OCI-LY7 (cell line): ENCODE results near the gene RAB6A. TPM values are rescaled to one million over a fixed set of nuclear protein-coding genes. Genes with fewer than 3 reads are reported as not detected.
"Not testable (repeated sequence)": the region's sequence is repeated elsewhere in the genome, so short reads cannot be mapped to it uniquely, and the experiment has no call there.

Experiments used
- BruUV-seq: library from RNA; stranded (reverse); fragments of 400-500 nt; replicated peaks from 2 replicates; lab custom pipeline; 2021; lab: Mats Ljungman, UMichigan
- CTCF ChIA-PET: fragments of 300-600 bp; sonication (Branson Sonifier 250); formaldehyde crosslinking; loops from one replicate; lab custom pipeline; 2022; ENCODE audit warnings: antibody characterized with exemption; ENCODE audit not compliant: unreplicated experiment; lab: Charles Lee
- POLR2A ChIA-PET: fragments of 300-600 bp; sonication (Branson Sonifier 250); formaldehyde crosslinking; loops from one replicate; lab custom pipeline; 2022; ENCODE audit warnings: antibody characterized with exemption; lab: Charles Lee
- DNase-seq: peaks from one replicate; pipeline ENCODE4 v3.0.0-alpha.2; 2015; ENCODE audit warnings: low spot score
- H2AFZ ChIP-seq: fragments of 200-600 bp; sonication (generic), shearing (Covaris generic); 2 replicates; pipeline ENCODE4 v1.6.1; 2014; ENCODE audit warnings: mild to moderate bottlenecking, antibody characterized with exemption, low read length, moderate library complexity
- H3K27ac ChIP-seq: fragments of 200-600 bp; sonication (generic); 2 replicates; pipeline ENCODE4 v1.5.1; 2014; ENCODE audit warnings: mixed run types, low read depth, mild to moderate bottlenecking, moderate library complexity, low read length, inconsistent platforms; ENCODE audit not compliant: poor library complexity, severe bottlenecking
- H3K36me3 ChIP-seq: fragments of 200-600 bp; sonication (generic); 2 replicates; pipeline ENCODE4 v1.6.1; 2014; ENCODE audit warnings: mild to moderate bottlenecking, antibody characterized with exemption, low read length, moderate library complexity, mixed read lengths; ENCODE audit not compliant: insufficient read depth
- H3K4me1 ChIP-seq: fragments of 200-600 bp; sonication (generic); 2 replicates; pipeline ENCODE4 v1.5.1; 2014; ENCODE audit warnings: mild to moderate bottlenecking, low read length; ENCODE audit not compliant: insufficient read depth, poor library complexity, severe bottlenecking
- H3K4me2 ChIP-seq: fragments of 200-600 bp; sonication (generic); 2 replicates; pipeline ENCODE4 v1.6.1; 2014; ENCODE audit warnings: mild to moderate bottlenecking, low read length
- H3K4me3 ChIP-seq: fragments of 200-600 bp; sonication (generic); 2 replicates; pipeline ENCODE4 v1.5.1; 2014; ENCODE audit warnings: mild to moderate bottlenecking, low read depth, low read length; ENCODE audit not compliant: poor library complexity, severe bottlenecking
- H3K79me2 ChIP-seq: fragments of 200-600 bp; sonication (generic); 2 replicates; pipeline ENCODE4 v1.6.1; 2016; ENCODE audit warnings: low read depth, mild to moderate bottlenecking, low read length, moderate library complexity, mixed read lengths; ENCODE audit not compliant: insufficient read depth
- H3K9me2 ChIP-seq: fragments of 200-600 bp; sonication (generic); 2 replicates; pipeline ENCODE4 v1.6.1; 2016; ENCODE audit warnings: mild to moderate bottlenecking, low read length, mixed read lengths; ENCODE audit not compliant: insufficient read depth
- H3K9me3 ChIP-seq: fragments of 200-600 bp; sonication (generic); 2 replicates; pipeline ENCODE4 v1.6.1; 2014; ENCODE audit warnings: mild to moderate bottlenecking, mixed run types, low read length, mixed read lengths
- H4K20me1 ChIP-seq: fragments of 200-600 bp; sonication (generic); 2 replicates; pipeline ENCODE4 v1.6.1; 2014; ENCODE audit warnings: mild to moderate bottlenecking, antibody characterized with exemption, low read length, moderate library complexity, mixed read lengths; ENCODE audit not compliant: insufficient read depth
- EZH2phosphoT487 ChIP-seq: fragments of 200-600 bp; sonication (generic); IDR thresholded peaks from 2 replicates; pipeline ENCODE4 v1.6.1; 2018; ENCODE audit warnings: low read depth, borderline replicate concordance, mild to moderate bottlenecking, mixed run types, antibody characterized with exemption, low read length, moderate library complexity, mixed read lengths
- intact Hi-C: fragments of 100-400 bp; cut with micrococcal nuclease; formaldehyde crosslinking; loops from one replicate; pipeline ENCODE4 v1.10.0; 2022; ENCODE audit not compliant: unreplicated experiment
- total RNA-seq, 2 experiments: library from RNA; depleted of rRNA in 1 of 2; stranded (reverse); fragments of >200 nt in 1 of 2; shearing (Covaris generic) in 1 of 2; gene quantifications; 2 replicates each; pipeline ENCODE4 v1.2.3, GENCODE V29; 2014 to 2022
- TF ChIP-seq, protein P1 (sequence below): fragments of 200-600 bp; sonication (generic); conservative IDR thresholded peaks from 2 replicates; pipeline ENCODE4 v1.5.1; 2014; ENCODE audit warnings: mild to moderate bottlenecking, antibody characterized with exemption, low read length, moderate library complexity, mixed read lengths

Gene RAB6A
- total RNA-seq, 2 experiments from 2014 or later: 46.5 to 72.9 TPM

DNA sequence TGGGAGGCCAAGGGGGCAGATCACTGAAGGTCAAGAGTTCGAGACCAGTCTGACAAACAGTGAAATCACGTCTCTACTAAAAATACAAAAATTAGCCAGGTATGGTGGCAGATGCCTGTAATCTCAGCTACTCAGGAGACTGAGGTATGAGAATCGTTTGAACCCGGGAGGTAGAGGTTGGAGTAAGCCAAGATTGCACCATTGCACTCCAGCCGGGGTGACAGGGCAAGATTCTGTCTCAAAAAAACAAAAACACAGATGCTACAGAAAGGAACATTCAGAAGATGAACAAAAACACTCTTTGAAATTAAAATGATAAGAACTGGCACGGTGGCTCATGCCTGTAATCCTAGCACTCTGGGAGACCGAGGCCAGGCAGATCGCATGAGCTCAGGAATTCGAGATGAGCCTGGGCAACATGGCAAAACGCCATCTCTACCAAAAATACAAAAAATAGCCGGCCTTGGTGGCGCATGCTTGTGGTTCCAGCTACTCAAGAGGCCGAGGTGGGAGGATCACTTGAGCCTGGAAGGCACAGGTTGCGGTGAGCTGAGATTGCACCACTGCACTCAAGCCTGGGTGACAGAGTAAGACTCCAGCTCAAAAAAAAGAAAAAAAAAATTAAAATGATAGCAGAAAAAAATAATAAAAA, 8.5 kb downstream of the RAB6A start:
- H4K20me1 ChIP-seq: no peaks in the 10 kb centered on the region
- peaks cover 5% of the 10 kb centered on the region; the same call in 1 of the 2 replicates for H3K36me3 ChIP-seq
- H3K79me2 ChIP-seq: peaks cover 45% of the 10 kb centered on the region; the same call in 1 of the 2 replicates
- ChIA-PET POLR2A (interaction anchor here (0.7 to 0.8 kb wide), 2 partner anchors 11 to 24 kb away, joined by 3 to 4 read pairs; no protein-coding TSS in a partner anchor), CTCF (no interaction called here)
- H3K9me2 ChIP-seq: no peaks in the 10 kb centered on the region
- no peak overlapping the region for H2AFZ ChIP-seq
- no peaks in the 10 kb centered on the region for H3K9me3 ChIP-seq
- no peak for DNase-seq
- BruUV-seq: no TSS peak
- H3K4me3 ChIP-seq: no peak overlapping the region
- H3K27ac ChIP-seq: no peak overlapping the region
- H3K4me2 ChIP-seq: no peak overlapping the region
- peaks cover 8% of the 10 kb centered on the region for H3K4me1 ChIP-seq
- intact Hi-C loops: no loop called here
- TF ChIP-seq, protein P1, sequence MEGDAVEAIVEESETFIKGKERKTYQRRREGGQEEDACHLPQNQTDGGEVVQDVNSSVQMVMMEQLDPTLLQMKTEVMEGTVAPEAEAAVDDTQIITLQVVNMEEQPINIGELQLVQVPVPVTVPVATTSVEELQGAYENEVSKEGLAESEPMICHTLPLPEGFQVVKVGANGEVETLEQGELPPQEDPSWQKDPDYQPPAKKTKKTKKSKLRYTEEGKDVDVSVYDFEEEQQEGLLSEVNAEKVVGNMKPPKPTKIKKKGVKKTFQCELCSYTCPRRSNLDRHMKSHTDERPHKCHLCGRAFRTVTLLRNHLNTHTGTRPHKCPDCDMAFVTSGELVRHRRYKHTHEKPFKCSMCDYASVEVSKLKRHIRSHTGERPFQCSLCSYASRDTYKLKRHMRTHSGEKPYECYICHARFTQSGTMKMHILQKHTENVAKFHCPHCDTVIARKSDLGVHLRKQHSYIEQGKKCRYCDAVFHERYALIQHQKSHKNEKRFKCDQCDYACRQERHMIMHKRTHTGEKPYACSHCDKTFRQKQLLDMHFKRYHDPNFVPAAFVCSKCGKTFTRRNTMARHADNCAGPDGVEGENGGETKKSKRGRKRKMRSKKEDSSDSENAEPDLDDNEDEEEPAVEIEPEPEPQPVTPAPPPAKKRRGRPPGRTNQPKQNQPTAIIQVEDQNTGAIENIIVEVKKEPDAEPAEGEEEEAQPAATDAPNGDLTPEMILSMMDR: no peak
- TF ChIP-seq EZH2phosphoT487: no peak

DNA sequence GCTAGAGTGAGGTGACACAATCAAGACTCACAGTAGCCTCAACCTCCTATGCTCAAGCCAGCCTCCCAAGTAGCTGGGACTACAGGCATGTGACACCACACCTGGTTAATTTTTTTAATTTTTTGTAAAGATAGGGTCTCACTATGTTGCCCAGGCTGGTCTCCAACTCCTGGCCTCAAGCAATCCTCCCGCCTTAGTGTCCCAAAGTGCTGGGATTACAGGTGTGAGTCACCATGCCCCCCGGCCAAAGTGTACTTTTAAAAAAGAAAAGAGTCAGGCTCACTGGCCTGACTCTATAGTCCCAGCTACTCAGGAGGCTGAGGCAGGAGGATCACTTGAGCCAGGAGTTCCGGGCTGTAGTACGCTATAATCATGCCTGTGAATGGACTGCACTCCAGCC, 10.0 kb downstream of the RAB6A start:
- H4K20me1 ChIP-seq, H3K9me3 ChIP-seq, H2AFZ ChIP-seq, H3K36me3 ChIP-seq, H3K4me1 ChIP-seq, BruUV-seq, H3K27ac ChIP-seq, H3K9me2 ChIP-seq, H3K4me3 ChIP-seq, POLR2A ChIA-PET, intact Hi-C loops, CTCF ChIA-PET, DNase-seq, H3K4me2 ChIP-seq: not testable (repeated sequence)
- peaks cover 49% of the 10 kb centered on the region; the same call in 1 of the 2 replicates for H3K79me2 ChIP-seq

DNA sequence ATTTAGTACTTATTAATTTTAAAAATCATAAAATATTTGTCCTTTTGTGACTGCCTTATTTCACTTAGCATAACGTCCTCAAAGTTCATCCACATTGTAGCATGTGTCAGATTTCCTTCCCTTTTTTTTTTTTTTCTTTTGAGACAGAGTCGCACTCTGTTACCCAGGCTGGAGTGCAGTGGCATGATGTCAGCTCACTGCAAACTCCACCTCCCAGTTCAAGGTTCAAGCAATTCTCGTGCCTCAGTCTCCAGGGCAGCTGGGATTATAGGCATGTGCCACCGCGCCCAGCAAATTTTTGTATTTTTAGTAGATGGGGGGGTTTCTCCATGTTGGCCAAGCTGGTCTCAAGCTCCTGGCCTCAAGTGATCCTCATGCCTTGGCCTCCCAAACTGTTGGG, 10.6 kb downstream of the RAB6A start:
- no peaks in the 10 kb centered on the region for H3K9me2 ChIP-seq
- peaks cover 4% of the 10 kb centered on the region; the same call in 1 of the 2 replicates for H3K36me3 ChIP-seq
- no peaks in the 10 kb centered on the region for H4K20me1 ChIP-seq
- intact Hi-C loops: no loop called here
- peaks cover 8% of the 10 kb centered on the region for H3K4me1 ChIP-seq
- TF ChIP-seq, protein P1: no peak
- no peak for TF ChIP-seq EZH2phosphoT487
- no peak overlapping the region for H3K4me2 ChIP-seq
- ChIA-PET CTCF (no interaction called here), POLR2A (no interaction called here)
- no TSS peak for BruUV-seq
- peaks cover 50% of the 10 kb centered on the region; the same call in 1 of the 2 replicates for H3K79me2 ChIP-seq
- H3K4me3 ChIP-seq: no peak overlapping the region
- no peak overlapping the region for H2AFZ ChIP-seq
- no peak for DNase-seq
- no peak overlapping the region for H3K27ac ChIP-seq
- no peaks in the 10 kb centered on the region for H3K9me3 ChIP-seq
